GM18909 (cell line): ENCODE results near the gene IGF2.
"Not testable (repeated sequence)": the region's sequence is repeated elsewhere in the genome, so short reads cannot be mapped to it uniquely, and the experiment has no call there.

ENCODE experiments used
- ATAC-seq: cut with Tn5 transposase; IDR thresholded peaks from one replicate; pipeline ENCODE4 v1.9.1; 2021; ENCODE audit warnings: mild to moderate bottlenecking; ENCODE audit not compliant: unreplicated experiment, poor library complexity

Gene IGF2

DNA sequence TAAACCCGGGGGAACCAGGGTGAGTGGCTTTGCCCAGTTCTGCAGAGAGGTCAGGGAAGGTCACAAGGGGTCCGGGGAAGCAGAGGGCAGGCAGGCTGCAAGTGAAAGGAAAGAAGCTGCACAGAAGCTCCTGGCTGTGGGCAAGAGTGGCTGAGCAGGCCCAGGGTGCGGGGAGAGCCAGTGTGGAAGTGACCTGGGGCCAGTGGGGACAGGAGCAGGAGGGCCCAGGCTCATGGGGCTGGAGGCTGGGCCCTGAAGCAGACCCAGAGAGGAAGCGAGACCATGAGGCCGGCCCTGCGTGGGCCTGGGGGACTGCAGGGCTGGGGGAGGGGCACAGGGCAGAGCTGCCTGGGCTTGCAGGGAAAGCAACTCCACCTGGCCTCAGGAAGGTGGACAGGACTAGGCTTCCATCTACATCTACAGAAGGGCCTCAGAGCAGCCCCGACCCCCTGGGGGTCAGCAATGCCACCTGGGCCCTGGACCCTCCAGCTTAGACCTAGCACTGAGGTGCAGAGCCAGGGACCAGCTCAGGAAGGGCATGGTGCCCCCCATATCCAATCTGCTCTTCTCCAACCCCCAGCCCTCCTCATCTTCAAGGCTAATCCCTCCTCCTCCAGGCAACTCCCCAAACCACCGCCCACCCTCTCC lies 11.6 kb downstream of the IGF2 start:
- ATAC-seq = no peak

DNA sequence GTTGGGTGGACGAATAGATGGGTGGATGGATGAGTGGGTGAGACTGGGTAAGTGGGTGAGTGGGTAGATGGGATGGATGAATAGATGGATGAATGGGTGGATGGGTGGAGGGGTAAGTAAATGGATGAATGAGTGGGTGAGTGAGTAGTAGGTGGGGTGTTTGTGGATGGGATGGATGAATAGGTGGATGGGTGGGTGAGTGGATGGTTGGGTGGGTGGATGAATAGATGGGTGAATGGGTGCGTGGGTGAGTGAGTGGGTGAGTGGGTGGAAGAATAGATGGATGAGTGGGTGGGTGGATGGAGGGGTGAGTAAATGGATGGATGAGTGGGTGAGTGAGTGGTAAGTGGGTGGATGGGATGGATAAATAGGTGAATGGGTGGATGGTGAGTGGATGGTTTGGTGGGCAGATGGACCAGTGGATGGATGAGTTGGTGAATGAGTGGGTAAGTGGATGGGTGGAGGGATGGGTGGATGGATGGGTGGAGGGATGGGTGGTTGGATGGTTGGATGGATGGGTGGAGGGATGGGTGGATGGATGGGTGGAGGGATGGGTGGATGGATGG lies 12.6 kb downstream of the IGF2 start:
- ATAC-seq = no peak

DNA sequence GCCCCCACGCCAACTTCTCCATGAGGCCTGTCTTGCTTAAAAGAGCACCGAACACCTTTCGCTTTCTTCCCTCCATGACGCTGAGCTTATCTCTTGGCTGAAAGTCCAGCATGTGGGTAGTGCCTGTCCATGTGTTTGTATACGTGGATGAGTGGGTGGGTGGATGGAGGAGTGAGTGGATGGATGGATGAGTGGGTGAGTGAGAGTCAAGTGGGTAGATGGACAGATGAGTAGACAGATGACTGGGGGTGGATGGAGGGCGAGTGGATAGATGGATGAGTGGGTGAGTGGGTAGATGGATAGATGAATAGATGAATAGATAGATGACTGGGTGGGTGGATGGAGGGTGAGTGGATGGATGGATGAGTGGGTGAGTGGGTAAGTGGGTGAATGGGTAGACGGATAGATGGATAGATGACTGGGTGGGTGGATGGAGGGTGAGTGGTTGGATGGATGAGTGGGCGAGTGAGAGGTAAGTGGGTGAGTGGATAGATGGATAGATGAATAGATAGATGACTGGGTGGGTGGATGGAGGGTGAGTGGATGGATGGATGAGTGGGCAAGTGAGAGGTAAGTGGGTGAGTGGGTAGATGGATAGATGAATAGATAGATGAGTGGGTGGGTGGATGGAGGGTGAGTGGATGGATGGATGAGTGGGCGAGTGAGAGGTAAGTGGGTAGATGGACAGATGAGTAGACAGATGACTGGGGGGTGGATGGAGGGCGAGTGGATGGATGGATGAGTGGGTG lies 14.3 kb downstream of the IGF2 start:
- not testable (repeated sequence) for ATAC-seq

DNA sequence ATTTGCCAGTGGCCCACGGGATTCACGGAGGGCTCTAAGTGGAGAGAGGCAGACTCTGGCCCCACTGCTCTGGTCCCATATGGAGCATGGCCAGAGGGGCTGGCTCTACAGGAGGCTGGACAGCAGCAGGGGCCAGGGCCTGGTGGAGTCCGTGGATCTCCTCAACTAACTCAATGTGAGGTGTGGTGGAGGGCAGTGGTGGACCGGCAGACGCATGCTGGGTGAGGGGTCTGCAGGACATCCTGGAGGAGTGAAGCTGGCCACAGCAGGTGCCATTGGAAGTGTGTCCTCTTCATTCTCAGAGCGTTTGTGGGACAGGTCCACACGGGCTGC lies 15.6 kb downstream of the IGF2 start:
- no peak for ATAC-seq

DNA sequence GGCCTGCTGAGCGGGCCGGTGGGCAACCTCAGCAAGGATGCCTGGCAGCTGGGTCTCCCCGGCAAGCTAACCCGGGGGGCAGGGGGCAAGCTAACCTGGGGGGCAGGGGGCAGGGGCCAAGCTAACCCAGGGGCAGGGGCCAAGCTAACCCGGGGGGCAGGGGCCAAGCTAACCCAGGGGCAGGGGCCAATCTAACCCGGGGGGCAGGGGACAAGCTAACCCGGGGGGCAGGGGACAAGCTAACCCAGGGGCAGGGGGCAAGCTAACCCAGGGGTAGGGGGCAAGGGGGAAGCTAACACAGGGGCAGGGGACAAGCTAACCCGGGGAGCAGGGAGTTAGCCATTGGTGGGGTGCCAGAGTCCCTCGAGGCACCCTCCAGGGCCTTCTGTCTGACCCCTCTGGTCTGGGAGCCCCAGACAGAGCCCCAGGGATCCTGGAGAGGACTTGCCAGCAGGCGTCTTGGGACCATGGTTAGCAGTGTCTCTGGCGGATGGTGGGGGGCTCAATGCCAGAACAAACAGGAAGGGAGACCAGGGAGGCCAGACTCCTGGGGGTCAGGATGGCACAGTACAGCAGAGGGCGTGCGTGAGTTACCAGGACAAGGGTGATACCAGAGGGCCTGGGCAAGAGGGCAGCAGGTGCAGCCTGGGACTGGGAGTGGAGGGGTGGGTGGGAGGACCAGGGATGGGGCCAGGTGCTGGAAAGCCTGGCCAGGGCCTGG lies 16.1 kb downstream of the IGF2 start:
- ATAC-seq = no peak

DNA sequence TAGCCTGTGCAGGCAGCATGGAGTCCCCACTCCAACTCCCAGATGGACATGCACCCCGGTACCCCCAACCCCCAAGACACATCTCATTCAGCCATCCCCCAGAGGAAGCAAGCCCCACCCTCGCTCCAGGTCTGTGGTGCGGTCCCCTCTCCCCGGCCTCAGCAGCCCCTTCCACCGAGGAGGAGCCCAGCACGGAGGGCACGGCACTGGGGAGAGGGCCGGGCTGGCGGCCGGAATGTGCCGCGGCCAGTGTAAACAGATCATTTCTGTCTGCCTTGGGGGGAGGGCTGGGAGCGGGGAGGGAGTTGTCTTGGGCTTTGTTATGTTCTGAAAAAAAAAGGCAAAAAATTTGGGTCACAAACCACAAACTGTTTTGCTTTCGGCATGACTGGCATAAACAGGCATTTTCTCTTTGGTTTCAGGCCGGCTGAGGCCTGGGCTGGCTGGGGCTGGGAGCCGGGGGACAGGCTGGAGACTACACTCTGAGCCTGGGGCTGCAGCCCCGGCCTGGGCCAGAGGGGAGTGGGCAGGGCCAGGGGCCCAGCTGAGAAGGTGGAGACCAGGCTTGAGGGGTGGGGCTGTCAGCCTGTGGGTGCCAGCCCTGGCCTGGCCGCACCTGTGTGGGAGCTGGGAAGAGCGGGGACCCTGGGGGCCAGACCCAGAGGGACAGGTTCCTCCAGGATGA lies 16.8 kb downstream of the IGF2 start:
- ATAC-seq = no peak

DNA sequence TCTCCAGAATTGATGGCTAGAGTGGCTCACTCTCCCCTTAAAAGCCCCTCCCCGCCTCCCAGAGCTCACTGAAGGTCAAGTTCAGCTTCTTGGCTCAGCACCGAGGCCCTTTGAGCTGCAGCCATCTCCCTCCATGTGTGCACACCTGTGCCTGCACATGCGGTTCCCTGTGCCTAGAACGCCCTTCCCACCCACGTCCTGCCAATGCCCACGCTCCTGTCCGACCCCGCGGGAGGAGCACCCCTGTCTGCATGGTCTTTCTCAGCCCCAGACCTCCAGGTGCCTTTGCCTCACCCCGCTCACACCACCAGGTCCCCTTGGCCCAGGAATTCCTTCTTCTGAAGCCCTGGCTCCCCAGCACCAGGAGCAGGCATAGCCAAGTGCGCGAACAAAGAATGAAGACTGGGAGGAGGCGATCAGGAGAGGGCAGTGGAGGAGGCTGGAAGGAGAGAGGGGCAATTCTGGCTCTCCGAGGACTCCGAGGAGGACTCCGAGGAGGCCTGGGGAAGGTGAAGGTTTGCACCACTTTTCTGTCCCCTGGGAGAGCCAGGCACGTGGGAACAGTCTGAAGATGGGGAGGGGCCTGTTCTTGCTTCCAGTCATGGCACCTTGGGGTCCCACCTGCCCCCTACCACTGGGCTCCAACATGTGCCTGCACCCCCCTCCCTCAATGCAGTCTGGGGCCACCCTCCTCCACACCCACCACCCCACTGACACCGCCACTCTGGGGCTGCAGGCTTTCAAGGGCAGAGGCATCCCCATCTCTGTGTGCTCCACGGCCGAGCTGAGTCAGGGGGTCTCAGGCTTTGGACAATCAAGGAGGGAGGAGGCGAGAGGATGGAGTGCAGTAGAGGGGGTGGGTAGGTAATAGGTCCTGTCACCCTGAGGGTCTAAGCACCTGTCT lies 17.7 kb downstream of the IGF2 start:
- ATAC-seq = no peak

DNA sequence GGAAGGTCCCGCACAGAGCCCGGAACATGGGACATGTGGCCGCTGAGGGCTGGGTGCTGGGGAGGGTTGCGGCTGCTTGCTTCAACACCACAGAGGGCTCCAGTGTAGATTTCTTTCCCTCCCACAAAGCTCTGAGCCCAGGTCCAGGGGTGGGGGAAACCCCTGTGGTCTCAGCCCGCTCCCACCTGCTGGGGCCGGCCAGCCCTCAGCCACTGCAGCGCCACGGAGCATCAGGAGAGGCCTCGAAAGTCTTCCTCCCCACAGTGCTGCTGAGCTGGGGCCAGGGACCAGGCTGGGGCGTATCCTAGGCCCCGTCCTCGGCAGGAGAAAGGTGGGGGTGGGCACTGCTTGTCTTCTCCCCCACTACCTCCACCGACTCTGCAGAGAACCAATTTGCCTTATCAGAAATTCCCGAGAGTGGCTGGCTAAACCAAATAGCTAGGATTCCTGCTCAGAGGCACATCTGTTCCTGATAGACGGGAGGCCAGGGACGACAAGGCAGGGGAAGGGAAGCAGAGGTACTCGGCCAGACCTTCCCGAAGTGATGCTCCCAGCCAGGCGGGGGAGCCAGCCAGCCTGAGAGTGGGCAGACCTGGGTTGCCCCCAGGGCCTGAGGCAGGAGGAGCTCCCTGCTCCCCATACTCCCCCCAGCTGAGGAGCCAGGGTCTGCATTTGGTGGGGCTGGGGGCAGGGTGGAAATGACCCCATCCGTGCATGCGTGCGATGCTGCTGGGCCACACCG lies 18.7 kb downstream of the IGF2 start:
- no peak for ATAC-seq

DNA sequence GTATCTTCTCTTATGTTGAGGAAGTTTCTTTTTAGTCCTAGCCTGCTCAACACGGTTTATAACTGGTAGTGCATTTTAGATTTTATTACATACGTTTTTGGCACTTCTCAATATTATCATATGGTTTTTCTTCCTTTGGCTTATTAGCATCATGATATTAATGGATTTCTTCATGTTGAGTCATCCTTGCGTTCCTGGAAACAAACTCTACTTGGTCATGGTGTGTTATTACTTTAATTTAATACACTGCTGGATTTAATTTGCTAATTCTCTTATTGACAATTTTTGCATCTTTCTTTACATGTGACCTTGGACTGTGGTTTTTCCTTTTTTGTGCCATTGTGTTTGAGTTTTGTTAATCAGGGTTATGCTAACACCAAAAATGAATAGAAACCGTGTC lies 20.5 kb downstream of the IGF2 start:
- ATAC-seq = no peak

DNA sequence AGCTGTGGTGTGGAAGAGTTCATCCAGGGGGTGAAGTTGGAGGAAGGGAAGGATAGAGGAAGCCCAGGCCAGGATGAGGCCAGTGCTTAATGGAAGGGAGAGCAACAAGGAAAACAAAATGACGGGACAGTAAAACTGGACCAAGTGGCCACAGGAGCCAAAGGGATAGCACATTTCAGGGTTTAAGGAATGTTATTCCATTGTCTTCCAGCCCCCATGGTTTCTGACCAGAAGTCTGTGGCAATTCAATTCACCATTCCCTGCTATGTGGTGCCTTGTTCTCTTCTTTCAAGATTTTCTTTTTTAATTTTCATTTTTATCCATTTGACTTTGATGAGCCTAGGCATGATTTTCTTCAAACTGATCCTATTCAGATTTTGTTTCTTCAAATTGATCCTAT lies 22.5 kb downstream of the IGF2 start:
- ATAC-seq = no peak

DNA sequence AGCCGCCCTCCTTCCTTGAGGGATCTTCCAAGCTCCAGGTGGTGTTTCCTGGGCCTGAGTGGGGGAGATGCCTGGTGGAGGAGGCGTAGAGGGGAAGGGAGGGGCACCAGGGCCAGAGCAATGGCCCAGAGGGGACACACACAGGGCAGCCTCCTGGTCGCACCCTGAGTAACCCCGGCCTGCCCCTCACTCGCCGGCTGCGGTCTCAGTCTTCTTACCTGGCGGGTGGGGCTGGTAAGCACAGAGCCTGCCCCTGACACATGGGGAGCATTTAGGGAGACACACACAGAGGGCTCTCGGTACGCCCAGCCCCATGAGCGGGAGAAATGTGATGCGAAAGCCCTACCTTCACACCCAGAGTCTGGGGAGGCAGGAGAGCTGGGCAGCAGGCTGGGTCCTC lies 23.9 kb downstream of the IGF2 start:
- no peak for ATAC-seq

DNA sequence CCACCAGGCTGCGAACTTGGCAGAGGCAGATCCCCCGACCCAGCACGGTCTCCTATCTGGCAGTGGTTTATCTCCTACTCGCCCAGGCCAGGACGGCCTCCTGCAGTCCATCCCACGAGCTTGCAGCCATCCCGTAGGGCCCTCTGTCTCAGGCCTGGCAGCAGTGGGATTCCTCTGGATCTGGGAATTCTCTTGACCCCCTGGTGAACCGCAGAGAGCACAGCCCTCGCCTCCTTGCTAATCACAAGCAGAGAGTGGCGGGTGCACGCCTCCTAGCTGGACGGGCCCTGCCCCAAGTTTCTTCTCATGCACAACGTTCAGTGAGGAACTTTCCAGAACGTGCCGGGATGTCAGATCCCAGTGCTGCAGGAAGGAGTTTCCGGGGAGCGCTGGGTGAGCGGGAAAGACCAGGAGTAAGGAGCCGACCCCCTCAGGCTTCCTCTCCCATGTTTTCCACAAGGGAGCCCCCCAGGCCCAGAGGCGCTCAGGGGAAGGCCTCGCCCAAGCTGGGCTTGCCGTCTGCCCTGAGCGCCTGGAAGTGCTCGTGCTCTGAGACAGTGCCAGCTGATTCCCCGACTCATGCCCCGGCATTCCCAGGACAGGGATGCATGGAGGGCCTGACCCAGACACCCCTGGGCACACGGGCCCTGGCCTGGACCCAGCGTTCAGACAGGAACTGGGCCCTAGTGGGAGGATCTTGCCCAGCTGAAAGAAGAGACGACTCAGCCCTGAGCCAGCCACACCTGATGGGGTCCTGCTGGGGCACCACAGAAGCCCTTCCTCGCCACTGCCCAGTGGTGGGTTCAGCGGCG lies 24.6 kb downstream of the IGF2 start:
- ATAC-seq = no peak

DNA sequence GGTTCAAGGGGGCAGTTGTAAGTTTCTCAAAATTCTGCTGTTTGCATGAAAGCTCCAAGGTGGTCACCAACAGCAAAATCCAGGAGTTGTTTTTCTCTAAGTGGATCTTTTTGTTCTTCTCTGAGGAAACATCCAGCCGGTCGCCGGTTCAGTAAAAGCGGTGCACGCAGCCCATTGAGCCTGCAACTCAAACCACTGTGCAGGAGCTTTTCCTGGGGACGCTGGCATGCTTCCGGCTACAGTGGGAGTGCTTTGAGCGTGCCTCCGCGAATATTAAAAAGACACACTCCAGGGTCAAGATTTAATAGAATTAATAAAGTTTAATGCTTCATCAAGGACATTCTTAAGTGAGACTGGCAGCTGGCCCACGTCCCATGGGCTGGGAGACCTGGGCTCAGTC lies 25.4 kb downstream of the IGF2 start:
- no peak for ATAC-seq

DNA sequence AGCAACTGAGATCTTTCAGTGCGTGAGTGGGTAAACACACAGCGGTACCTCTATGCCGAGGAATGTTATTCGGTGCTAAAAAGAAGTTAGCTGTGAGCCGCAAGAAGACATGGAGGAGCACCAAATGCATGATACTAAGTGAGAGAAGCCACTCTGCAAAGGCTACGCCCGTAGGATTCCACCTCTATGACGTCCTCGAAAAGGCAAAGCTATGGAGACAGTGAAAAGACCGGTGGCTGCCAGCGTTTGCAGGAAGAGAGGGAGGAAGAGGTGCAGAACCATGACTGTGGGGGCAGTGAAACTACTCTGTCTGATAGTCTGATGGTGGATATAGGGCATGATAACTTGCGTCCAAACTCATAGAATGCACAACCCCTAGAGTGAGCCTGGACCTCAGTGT lies 28.7 kb downstream of the IGF2 start:
- no peak for ATAC-seq

DNA sequence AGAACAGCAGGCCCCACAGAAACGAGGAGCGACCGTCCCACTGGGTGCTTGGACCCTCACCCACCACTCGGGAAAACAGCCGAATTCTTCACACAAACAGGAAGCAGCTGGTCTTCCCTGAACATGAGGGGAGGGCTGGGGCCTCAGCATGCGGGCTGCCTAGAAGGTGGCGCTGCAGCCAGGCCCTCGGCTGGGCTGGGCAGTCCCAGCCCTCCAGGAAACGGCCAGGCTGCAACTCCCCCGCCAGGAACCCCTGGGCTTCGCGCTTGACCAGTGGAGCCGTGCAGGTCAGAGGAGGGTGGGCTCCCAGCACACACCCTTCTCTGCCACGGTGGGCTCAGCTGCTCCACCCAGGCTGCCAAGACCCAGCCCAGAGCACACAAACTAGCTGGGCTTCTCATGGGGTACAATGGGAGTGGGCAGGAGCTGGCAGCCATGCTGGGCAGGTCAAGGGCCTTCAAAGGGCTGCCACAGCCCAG lies 29.6 kb downstream of the IGF2 start:
- no peak for ATAC-seq

DNA sequence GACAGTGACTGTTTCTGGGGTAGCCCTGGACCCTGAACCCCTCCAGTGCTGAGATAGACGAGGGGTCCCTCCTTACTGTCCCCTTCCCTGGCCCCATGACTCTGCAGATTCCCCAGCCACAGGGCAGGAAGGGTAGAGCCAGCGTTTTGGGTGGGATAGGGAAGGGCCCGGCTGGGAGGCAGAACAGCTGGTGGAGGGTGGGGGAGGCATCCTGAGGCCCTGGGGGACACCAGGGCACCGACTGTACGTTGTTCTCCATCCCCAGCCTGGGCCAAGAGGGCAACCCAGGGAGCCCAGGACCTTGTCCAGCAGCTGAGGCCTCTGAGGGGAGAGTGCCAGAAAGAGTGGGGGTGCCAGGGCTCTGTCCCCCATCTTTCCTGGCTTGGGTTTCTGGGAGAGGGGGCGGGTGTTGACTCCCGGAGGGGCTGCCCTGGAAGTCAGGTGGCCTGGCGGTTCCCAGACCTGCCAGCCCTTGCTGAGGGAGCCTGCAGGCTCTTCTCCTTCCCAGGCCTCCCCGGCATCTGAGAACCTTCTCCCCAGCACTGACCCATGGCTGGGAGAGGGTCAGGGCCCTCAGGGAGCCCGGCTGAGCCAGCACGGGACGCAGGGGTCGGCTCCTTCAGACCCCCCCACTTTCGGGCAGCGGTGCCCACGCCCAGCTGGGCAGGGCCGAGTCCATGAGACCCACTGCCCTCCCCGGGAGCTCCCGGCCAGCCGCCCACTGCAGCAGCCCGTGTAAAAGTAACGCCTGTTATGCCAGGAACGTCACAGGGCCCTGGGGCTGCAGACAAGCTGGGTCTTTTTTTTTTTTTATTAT lies 30.3 kb downstream of the IGF2 start:
- ATAC-seq = no peak

DNA sequence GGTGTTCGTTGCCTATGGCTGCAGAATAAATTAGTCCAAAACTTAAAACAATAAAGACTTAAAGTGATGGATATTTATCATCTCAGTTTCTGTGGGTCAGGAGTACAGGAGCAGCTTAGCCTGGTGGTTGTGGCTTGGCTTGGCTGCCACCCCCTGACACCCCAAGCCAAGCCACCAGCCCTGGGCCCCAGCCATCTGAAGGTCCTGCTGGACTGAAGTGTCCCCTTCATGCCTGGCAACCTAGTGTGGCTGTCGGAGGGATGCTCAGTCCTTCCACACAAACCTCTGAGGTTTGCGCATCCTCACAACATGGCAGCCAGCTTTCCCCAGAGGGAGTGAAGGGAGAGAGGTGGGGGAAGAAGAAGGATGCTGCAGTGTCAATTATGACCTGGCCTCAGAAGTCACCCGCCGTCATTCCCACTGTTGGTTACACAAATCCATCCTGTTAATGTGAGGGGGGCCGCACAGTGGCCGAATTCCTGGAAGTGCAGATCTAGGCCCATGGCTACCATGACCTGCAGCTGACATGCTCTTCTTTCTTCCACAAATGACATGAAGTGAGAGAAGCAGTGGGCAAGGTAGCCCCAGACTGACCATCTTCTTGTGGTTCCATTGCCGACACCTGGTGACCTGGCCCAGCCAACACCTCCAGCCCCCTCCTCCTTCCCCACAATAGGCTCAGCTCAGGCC lies 31.1 kb downstream of the IGF2 start:
- ATAC-seq = no peak
